H1 (cell line): ENCODE results near the gene CAMSAP1. TPM values are rescaled to one million over a fixed set of nuclear protein-coding genes. Genes with fewer than 3 reads are reported as not detected.

Experiments
- CTCF ChIA-PET: fragments of 300-600 bp; sonication (Branson Sonifier 250); formaldehyde crosslinking; loops from one replicate; lab custom pipeline; 2021; ENCODE audit not compliant: partially characterized antibody; lab: Charles Lee
- POLR2A ChIA-PET: fragments of 300-600 bp; sonication (Branson Sonifier 250); formaldehyde crosslinking; loops from one replicate; lab custom pipeline; 2021; ENCODE audit warnings: inconsistent platforms; ENCODE audit not compliant: partially characterized antibody; lab: Charles Lee
- DNase-seq, 2 experiments: peaks; one replicate each; pipeline versions ENCODE4 v3.0.0 to v3.0.0-alpha.2; 2010 to 2022; ENCODE audit warnings: low spot score in 2 of 2, low read depth in 1 of 2, mixed read lengths in 1 of 2
- FAIRE-seq: peaks from 2 replicates; lab custom pipeline; 2011; peaks lifted over from hg19 to GRCh38; lab: Jason Lieb, UNC
- H2AFZ ChIP-seq: 2 replicates; pipeline ENCODE4 v1.8.1; 2012; ENCODE audit warnings: low read length, inconsistent platforms
- H2AK5ac ChIP-seq: 2 replicates; pipeline ENCODE4 v1.6.1; 2013; ENCODE audit warnings: low read depth, low read length
- H2BK120ac ChIP-seq: replicated peaks from 2 replicates; pipeline ENCODE3; 2013; ENCODE audit warnings: low read depth, low read length, inconsistent platforms
- H2BK12ac ChIP-seq: 2 replicates; pipeline ENCODE4 v1.6.1; 2013; ENCODE audit warnings: low read depth, low read length
- H2BK15ac ChIP-seq: 2 replicates; pipeline ENCODE4 v1.6.1; 2013; ENCODE audit warnings: low read length
- H2BK20ac ChIP-seq: 2 replicates; pipeline ENCODE4 v1.6.1; 2013; ENCODE audit warnings: low read length
- H2BK5ac ChIP-seq: 2 replicates; pipeline ENCODE4 v1.6.1; 2013; ENCODE audit warnings: low read depth, low read length
- H3K14ac ChIP-seq: 2 replicates; pipeline ENCODE4 v1.6.1; 2013; ENCODE audit warnings: inconsistent platforms; ENCODE audit not compliant: insufficient read length
- H3K18ac ChIP-seq: 2 replicates; pipeline ENCODE4 v1.6.1; 2013; ENCODE audit warnings: low read length; ENCODE audit errors: extremely low read depth
- H3K23ac ChIP-seq: 2 replicates; pipeline ENCODE4 v1.6.1; 2013; ENCODE audit warnings: inconsistent platforms; ENCODE audit not compliant: insufficient read length
- H3K23me2 ChIP-seq: 2 replicates; pipeline ENCODE4 v1.6.1; 2013; ENCODE audit warnings: low read depth, low read length
- H3K27ac ChIP-seq: 2 replicates; pipeline ENCODE4 v1.6.1; 2011; ENCODE audit warnings: low read depth, low read length, inconsistent platforms
- H3K27me3 ChIP-seq, 4 experiments: replicated peaks in 1 of 4; 1 replicate in 1 of 4; 2 replicates in 3 of 4; pipeline versions ENCODE4 v1.6.1 to v1.8.1; 2011 to 2013; ENCODE audit warnings: low read length in 3 of 4, mild to moderate bottlenecking in 3 of 4, inconsistent platforms in 2 of 4, mixed read lengths in 2 of 4, moderate library complexity in 1 of 4; ENCODE audit not compliant: control insufficient read depth in 3 of 4, insufficient read depth in 3 of 4; ENCODE audit errors: extremely low read depth in 1 of 4
- H3K36me3 ChIP-seq, 4 experiments: 2 replicates each; pipeline versions ENCODE4 v1.6.1 to v1.8.1; 2011 to 2013; ENCODE audit warnings: mild to moderate bottlenecking in 4 of 4, low read length in 3 of 4, moderate library complexity in 2 of 4, control low read depth in 1 of 4, inconsistent platforms in 1 of 4; ENCODE audit not compliant: insufficient read depth in 4 of 4, control insufficient read depth in 2 of 4
- H3K4ac ChIP-seq: replicated peaks from 2 replicates; pipeline ENCODE3; 2013; ENCODE audit warnings: low read length, low read depth, mixed read lengths, inconsistent platforms; ENCODE audit not compliant: insufficient read length
- H3K4me1 ChIP-seq, 4 experiments: replicated peaks in 1 of 4; 1 replicate in 1 of 4; 2 replicates in 3 of 4; pipeline versions ENCODE4 v1.6.1 to v1.8.1; 2011 to 2013; ENCODE audit warnings: low read length in 3 of 4, inconsistent platforms in 2 of 4, mixed read lengths in 1 of 4; ENCODE audit not compliant: insufficient read depth in 4 of 4, control insufficient read depth in 3 of 4
- H3K4me2 ChIP-seq, 2 experiments: 2 replicates each; pipeline versions ENCODE4 v1.6.1 to v1.8.1; 2011 to 2013; ENCODE audit warnings: low read depth in 2 of 2, low read length in 2 of 2, control low read depth in 1 of 2, inconsistent platforms in 1 of 2, mild to moderate bottlenecking in 1 of 2; ENCODE audit not compliant: insufficient read depth in 1 of 2
- H3K4me3 ChIP-seq, 4 experiments: fragments of 200-600, 300-600 bp in 1 of 4; sonication (generic), shearing (Covaris generic), sonication (Bioruptor Twin) in 1 of 4; 2 replicates each; pipeline versions ENCODE4 v1.5.1 to v1.8.1; 2011 to 2016; ENCODE audit warnings: low read length in 4 of 4, low read depth in 3 of 4, control low read depth in 2 of 4, inconsistent platforms in 2 of 4, mild to moderate bottlenecking in 2 of 4, mixed read lengths in 1 of 4, moderate library complexity in 1 of 4; ENCODE audit not compliant: insufficient read depth in 2 of 4; ENCODE audit errors: extremely low read depth in 1 of 4
- H3K56ac ChIP-seq: replicated peaks from 2 replicates; pipeline ENCODE3; 2013; ENCODE audit warnings: low read depth, mild to moderate bottlenecking, mixed read lengths, low read length, inconsistent platforms; ENCODE audit not compliant: insufficient read length
- H3K79me1 ChIP-seq: 2 replicates; pipeline ENCODE4 v1.6.1; 2013; ENCODE audit warnings: low read depth, low read length, control low read depth
- H3K79me2 ChIP-seq, 2 experiments: 2 replicates each; pipeline versions ENCODE4 v1.6.1 to v1.8.1; 2012 to 2013; ENCODE audit warnings: low read length in 2 of 2, mild to moderate bottlenecking in 2 of 2, inconsistent platforms in 1 of 2; ENCODE audit not compliant: insufficient read depth in 2 of 2, control insufficient read depth in 1 of 2
- H3K9ac ChIP-seq, 4 experiments: replicated peaks in 1 of 4; 1 replicate in 1 of 4; 2 replicates in 3 of 4; pipeline versions ENCODE4 v1.6.1 to v1.8.1; 2011 to 2013; ENCODE audit warnings: low read depth in 3 of 4, low read length in 3 of 4, control low read depth in 2 of 4, mild to moderate bottlenecking in 2 of 4, moderate library complexity in 2 of 4, inconsistent platforms in 1 of 4; ENCODE audit errors: extremely low read depth in 1 of 4
- H3K9me3 ChIP-seq, 2 experiments: 2 replicates each; pipeline versions ENCODE4 v1.6.1 to v1.8.1; 2012 to 2013; ENCODE audit warnings: mild to moderate bottlenecking in 2 of 2, moderate library complexity in 2 of 2, control low read depth in 1 of 2, inconsistent platforms in 1 of 2, low read depth in 1 of 2, low read length in 1 of 2, mixed read lengths in 1 of 2; ENCODE audit not compliant: insufficient read depth in 2 of 2
- H4K20me1 ChIP-seq, 2 experiments: replicated peaks in 1 of 2; 2 replicates each; pipeline versions ENCODE3 to v1.8.1; 2011 to 2013; ENCODE audit warnings: inconsistent platforms in 2 of 2, low read length in 2 of 2, mild to moderate bottlenecking in 1 of 2; ENCODE audit not compliant: insufficient read depth in 2 of 2, control insufficient read depth in 1 of 2
- H4K5ac ChIP-seq: 2 replicates; pipeline ENCODE4 v1.6.1; 2013; ENCODE audit warnings: low read length, low read depth, mixed read lengths, inconsistent platforms; ENCODE audit not compliant: insufficient read length
- H4K8ac ChIP-seq: 2 replicates; pipeline ENCODE4 v1.8.0; 2013; ENCODE audit warnings: mild to moderate bottlenecking, moderate library complexity, low read length, inconsistent platforms; ENCODE audit not compliant: insufficient read depth; ENCODE audit errors: extremely low read depth
- H4K91ac ChIP-seq: replicated peaks from 2 replicates; pipeline ENCODE3; 2013; ENCODE audit warnings: low read length, mixed read lengths, inconsistent platforms; ENCODE audit not compliant: insufficient read length
- BCL11A ChIP-seq, 2 experiments: IDR thresholded peaks; one replicate each; pipeline ENCODE4 v1.6.1; 2011; ENCODE audit warnings: low read depth in 2 of 2, low read length in 2 of 2, mild to moderate bottlenecking in 2 of 2
- CBX5 ChIP-seq: fragments of 300-800, 300-1000 bp; sonication (generic); IDR thresholded peaks from 2 replicates; pipeline ENCODE4 v1.7.1; 2016; ENCODE audit warnings: antibody characterized with exemption, low read length, low read depth
- RNF2 ChIP-seq: fragments of 200-900, 300-1000 bp; sonication (generic); IDR thresholded peaks from 2 replicates; pipeline ENCODE4 v1.7.1; 2016; ENCODE audit warnings: borderline replicate concordance, low read depth, mild to moderate bottlenecking, antibody characterized with exemption, low read length; ENCODE audit not compliant: poor library complexity, severe bottlenecking; ENCODE audit errors: missing control alignments
- TAF7 ChIP-seq: optimal IDR thresholded peaks from 2 replicates; pipeline ENCODE3; 2011; ENCODE audit warnings: low read depth, mild to moderate bottlenecking, inconsistent platforms, low read length, moderate library complexity, borderline replicate concordance
- WGBS, 2 experiments: shearing (Covaris generic) in 1 of 2; methylation state at CpG; one replicate each; pipeline versions ENCODE4 v1.1.6 to v1.1.7; 2013 to 2015; ENCODE audit warnings: low lambda C conversion rate in 2 of 2, mixed read lengths in 2 of 2, inconsistent platforms in 1 of 2, low coverage in 1 of 2, missing lambda C conversion rate in 1 of 2; ENCODE audit not compliant: insufficient replicate concordance in 2 of 2, insufficient coverage in 1 of 2, insufficient read length in 1 of 2; ENCODE audit errors: extremely low coverage in 1 of 2, missing lambda C conversion rate in 1 of 2; 5-methylcytosine and 5-hydroxymethylcytosine counted together
- polyA plus RNA-seq, 7 experiments: library from polyadenylated mRNA; depleted of rRNA in 3 of 7; stranded (reverse) in 5 of 7; unstranded in 2 of 7; fragments of >200 nt in 5 of 7; fragments of 200-250 nt in 2 of 7; gene quantifications; 1 replicate in 5 of 7; 2 replicates in 1 of 7; 4 replicates in 1 of 7; pipeline versions ENCODE4 v1.2.1 to v1.2.3, GENCODE V29; 2011 to 2013; ENCODE audit warnings: missing spikeins in 2 of 7, mixed read lengths in 2 of 7
- total RNA-seq: library from RNA; stranded (reverse); fragmentation: NEBNext Ultra II Directional; extraction: Animal tissue kit (Norgen Biotek cat#: 25700); gene quantifications from 2 replicates; pipeline ENCODE4 v1.2.1, GENCODE V29; 2021

Gene CAMSAP1
- total and polyA plus RNA-seq, 2 of the 8 experiments (the other 6 are each of a cell fraction or from before 2014, with no cell fraction given), result 13.4 to 44.0 TPM

DNA sequence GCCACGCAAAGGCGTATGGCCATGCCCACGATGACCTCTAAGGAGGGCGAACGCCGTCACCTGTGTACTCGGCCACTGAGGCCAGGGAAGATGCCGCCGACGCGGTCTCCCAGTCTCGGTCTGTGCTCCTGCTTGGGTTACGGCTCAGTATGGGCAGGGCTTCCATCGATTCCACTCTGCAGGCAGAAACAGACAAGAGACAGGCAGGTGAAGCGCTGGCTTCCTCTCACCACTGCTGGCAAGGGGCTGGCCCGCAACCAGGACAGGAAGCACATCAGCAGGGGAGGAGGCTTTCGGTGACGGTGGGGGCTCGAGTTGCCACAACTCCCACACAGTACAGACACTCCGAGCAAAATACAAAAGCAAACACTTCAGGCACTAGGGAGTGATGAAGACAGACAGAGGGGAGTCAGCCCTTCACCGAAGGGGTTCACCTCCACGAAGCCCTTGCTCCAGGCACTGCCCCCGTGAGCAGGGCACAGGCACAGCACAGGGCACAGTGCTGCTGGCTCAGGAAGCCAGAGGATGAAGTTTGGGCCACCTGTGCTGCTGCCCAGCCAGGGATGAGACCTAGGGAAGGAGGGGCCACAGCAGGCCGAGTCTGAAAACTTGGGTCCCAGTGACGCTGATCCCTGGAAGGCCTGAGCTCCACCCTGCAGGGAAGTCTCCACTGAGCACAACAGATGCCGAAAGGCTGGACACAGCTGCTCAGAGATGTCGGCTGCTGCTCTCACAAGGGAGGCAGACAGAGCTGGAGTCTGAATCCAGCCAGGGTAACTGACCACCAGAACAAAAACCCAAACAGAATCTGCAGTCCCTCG is 91.3 kb downstream of the CAMSAP1 start:
- H4K8ac ChIP-seq, result no peak overlapping the region; the same call in 1 of the 2 replicates
- H3K18ac ChIP-seq, result no peak overlapping the region
- no peak overlapping the region for H3K27ac ChIP-seq
- no peak overlapping the region for H2BK120ac ChIP-seq
- H3K27me3 ChIP-seq, result no peaks in the 10 kb centered on the region
- no peak overlapping the region for H2AK5ac ChIP-seq
- CTCF ChIA-PET, result interaction anchor here (1.1 to 1.4 kb wide), 3 partner anchors 9 to 149 kb away, joined by 3 to 4 read pairs (median 3); no protein-coding TSS in a partner anchor
- TF ChIP-seq RNF2 (no peak), CBX5 (no peak), BCL11A (IDR thresholded peaks at IDR 0.05; ENCODE audit: low read depth in 2 of 2, low read length in 2 of 2) (no peak), TAF7 (no peak)
- H4K20me1 ChIP-seq, result peaks cover 7 to 11% of the 10 kb centered on the region in 2 experiments
- no peak overlapping the region for H3K56ac ChIP-seq
- no peak for DNase-seq
- no peaks in the 10 kb centered on the region for H3K9me3 ChIP-seq
- no peaks in the 10 kb centered on the region for H3K79me2 ChIP-seq
- no peak overlapping the region for H3K4ac ChIP-seq
- H2BK15ac ChIP-seq, result no peak overlapping the region
- H3K9ac ChIP-seq, result no peak overlapping the region
- no peak overlapping the region for H2BK20ac ChIP-seq
- POLR2A ChIA-PET, result no interaction called here
- no peak overlapping the region for H3K23ac ChIP-seq
- no peak overlapping the region for H3K4me3 ChIP-seq
- no peaks in the 10 kb centered on the region for H3K79me1 ChIP-seq
- H3K4me1 ChIP-seq, result no peaks in the 10 kb centered on the region; a peak in 1 of 7 replicates
- no peak overlapping the region for H2AFZ ChIP-seq
- H3K4me2 ChIP-seq, result no peak overlapping the region
- WGBS, 2 experiments, result 93% methylated on average over 28 of the region's 28 CpGs; no CpG with 5 or more reads in 1 of the 2 experiments
- H2BK5ac ChIP-seq, result no peak overlapping the region; the same call in 1 of the 2 replicates
- H4K5ac ChIP-seq, result no peak overlapping the region
- no peak for FAIRE-seq
- H4K91ac ChIP-seq, result no peak overlapping the region
- no peak overlapping the region for H2BK12ac ChIP-seq
- peaks cover 24 to 70% (median 62%) of the 10 kb centered on the region in 4 experiments for H3K36me3 ChIP-seq
- no peaks in the 10 kb centered on the region for H3K23me2 ChIP-seq
- H3K14ac ChIP-seq, result no peak overlapping the region
